ENCODE data around the gene CHRM2. TPM values are rescaled to one million over a fixed set of nuclear protein-coding genes. Genes with fewer than 3 reads are reported as not detected.

Gene CHRM2
- total and polyA plus RNA-seq, 2 donors (not counting 1 experiment from before 2014, with no cell fraction given): 7.9 to 47.1 TPM

DNA sequence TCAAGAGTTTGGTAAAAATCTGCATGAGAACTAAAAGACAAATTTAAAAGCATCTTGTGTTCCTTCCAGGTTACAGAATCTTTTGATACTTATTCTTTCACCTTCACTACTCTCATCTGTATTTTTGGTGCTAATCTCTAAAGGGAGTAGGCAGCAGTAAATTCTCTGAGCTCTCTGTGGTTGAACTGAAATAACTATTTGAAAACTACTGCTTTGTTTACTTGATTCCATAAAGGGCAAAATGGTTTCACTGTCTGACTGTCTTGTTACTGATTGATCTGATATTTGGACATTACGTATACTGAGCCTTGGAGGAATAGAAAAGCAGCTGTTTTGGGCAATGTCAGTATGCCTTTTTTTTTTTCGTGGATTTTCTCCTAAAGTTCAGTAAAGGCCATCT lies 103.3 kb downstream of the CHRM2 start:
- H3K9ac ChIP-seq (ENCODE audit: insufficient read depth, low read length): no peak overlapping the region
- no peak overlapping the region for H3K27ac ChIP-seq (ENCODE audit: insufficient read depth, low read length)
- H4K20me1 ChIP-seq (ENCODE audit: control insufficient read depth, extremely low read depth, insufficient read depth, low read length): no peaks in the 10 kb centered on the region
- H2AFZ ChIP-seq (ENCODE audit: low read length): no peak overlapping the region
- TF ChIP-seq, protein P1, sequence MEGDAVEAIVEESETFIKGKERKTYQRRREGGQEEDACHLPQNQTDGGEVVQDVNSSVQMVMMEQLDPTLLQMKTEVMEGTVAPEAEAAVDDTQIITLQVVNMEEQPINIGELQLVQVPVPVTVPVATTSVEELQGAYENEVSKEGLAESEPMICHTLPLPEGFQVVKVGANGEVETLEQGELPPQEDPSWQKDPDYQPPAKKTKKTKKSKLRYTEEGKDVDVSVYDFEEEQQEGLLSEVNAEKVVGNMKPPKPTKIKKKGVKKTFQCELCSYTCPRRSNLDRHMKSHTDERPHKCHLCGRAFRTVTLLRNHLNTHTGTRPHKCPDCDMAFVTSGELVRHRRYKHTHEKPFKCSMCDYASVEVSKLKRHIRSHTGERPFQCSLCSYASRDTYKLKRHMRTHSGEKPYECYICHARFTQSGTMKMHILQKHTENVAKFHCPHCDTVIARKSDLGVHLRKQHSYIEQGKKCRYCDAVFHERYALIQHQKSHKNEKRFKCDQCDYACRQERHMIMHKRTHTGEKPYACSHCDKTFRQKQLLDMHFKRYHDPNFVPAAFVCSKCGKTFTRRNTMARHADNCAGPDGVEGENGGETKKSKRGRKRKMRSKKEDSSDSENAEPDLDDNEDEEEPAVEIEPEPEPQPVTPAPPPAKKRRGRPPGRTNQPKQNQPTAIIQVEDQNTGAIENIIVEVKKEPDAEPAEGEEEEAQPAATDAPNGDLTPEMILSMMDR (conservative IDR thresholded peaks at IDR 0.05 in 1 of 2, IDR thresholded peaks at IDR 0.05 in 1 of 2; ENCODE audit: low read depth in 1 of 2, low read length in 2 of 2): no peak
- TF ChIP-seq EZH2 (IDR thresholded peaks at IDR 0.05; ENCODE audit: low read length, missing control alignments): no peak
- no peaks in the 10 kb centered on the region for H3K9me3 ChIP-seq (ENCODE audit: control insufficient read depth, insufficient read depth, low read depth, low read length)
- no peak overlapping the region for H3K4me2 ChIP-seq (ENCODE audit: extremely low read depth, insufficient read depth, low read length)
- DNase-seq (ENCODE audit: low read depth in 2 of 2): peak in 1 of 2 donors; percentile 24
- H3K36me3 ChIP-seq (ENCODE audit: control insufficient read depth, insufficient read depth, low read length): no peaks in the 10 kb centered on the region
- H3K4me3 ChIP-seq (replicated peaks in 1 of 4; ENCODE audit: control extremely low read depth in 1 of 4, insufficient read depth in 1 of 4, low read depth in 3 of 4, low read length in 4 of 4): no peak overlapping the region
- H3K27me3 ChIP-seq (ENCODE audit: control insufficient read depth, insufficient read depth, low read length): no peaks in the 10 kb centered on the region
- no peaks in the 10 kb centered on the region for H3K79me2 ChIP-seq (ENCODE audit: control insufficient read depth, insufficient read depth, low read length)
- peaks cover 2% of the 10 kb centered on the region for H3K4me1 ChIP-seq (ENCODE audit: control insufficient read depth, extremely low read depth, insufficient read depth, low read length)

DNA sequence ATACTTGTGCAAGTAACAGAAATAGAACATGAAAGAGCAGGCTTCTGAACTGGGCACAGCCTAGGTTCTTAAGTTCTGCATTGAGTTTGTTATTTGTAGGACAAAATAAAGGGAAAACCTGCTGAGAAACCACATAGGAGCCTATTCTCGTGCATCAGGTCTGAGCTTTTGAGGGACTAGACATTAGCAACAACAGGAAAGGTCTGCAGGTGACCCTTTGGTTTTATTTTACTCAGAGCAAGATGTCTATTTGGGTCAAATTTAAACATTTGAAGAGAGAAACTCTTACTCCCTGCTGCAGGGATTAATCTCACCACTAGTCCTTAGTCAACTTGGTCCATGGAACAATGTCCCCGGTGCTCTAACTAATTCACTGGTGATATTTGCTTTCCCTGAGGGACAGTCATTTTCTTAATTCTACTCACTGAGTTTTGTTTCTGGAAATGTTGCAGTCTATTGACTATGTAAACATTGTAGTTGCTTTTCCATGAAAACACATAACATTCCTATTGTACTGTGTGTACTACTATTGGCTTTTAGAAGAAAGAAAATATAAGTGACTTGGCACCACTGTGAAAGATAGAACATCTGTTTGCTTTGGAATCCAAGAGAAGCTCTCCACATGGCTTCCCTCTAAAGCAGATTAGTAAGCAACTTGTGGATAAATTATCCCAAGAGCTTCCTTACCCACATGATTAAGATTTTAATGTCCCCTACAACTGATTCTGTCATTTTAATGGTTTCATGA lies 108.2 kb downstream of the CHRM2 start:
- H2AFZ ChIP-seq (ENCODE audit: low read length): no peak overlapping the region
- DNase-seq (ENCODE audit: low read depth in 2 of 2): peak; percentile 30 to 34

DNA sequence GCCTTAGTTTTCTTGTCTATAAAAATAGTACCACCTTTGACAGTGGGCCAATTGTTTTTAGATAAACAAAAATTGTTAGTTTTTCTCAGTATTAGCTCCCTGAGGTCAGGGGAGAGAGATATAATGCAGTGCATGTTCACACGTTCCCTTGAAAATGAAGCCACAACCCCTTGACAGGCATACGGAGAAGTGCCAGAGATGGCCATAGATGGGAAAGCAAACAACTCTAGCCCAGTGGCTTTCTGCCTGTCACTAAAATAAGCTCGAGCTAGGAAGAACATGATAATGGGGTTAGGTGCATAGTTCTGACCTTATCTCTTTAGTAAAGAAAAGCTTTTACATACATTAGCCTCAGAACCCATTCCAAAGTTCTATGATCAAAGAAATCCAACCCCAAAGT lies 124.9 kb downstream of the CHRM2 start:
- TF ChIP-seq EZH2 (IDR thresholded peaks at IDR 0.05; ENCODE audit: low read length, missing control alignments): no peak
- TF ChIP-seq, protein P1 (conservative IDR thresholded peaks at IDR 0.05 in 1 of 2, IDR thresholded peaks at IDR 0.05 in 1 of 2; ENCODE audit: low read depth in 1 of 2, low read length in 2 of 2): no peak
- H3K27me3 ChIP-seq (ENCODE audit: control insufficient read depth, insufficient read depth, low read length): no peaks in the 10 kb centered on the region
- no peak overlapping the region for H3K4me3 ChIP-seq (replicated peaks in 1 of 4; ENCODE audit: control extremely low read depth in 1 of 4, insufficient read depth in 1 of 4, low read depth in 3 of 4, low read length in 4 of 4)
- H3K9me3 ChIP-seq (ENCODE audit: control insufficient read depth, insufficient read depth, low read depth, low read length): no peaks in the 10 kb centered on the region
- no peak overlapping the region for H3K27ac ChIP-seq (ENCODE audit: insufficient read depth, low read length)
- no peak overlapping the region for H3K4me2 ChIP-seq (ENCODE audit: extremely low read depth, insufficient read depth, low read length)
- no peaks in the 10 kb centered on the region for H3K79me2 ChIP-seq (ENCODE audit: control insufficient read depth, insufficient read depth, low read length)
- H2AFZ ChIP-seq (ENCODE audit: low read length): no peak overlapping the region
- H3K9ac ChIP-seq (ENCODE audit: insufficient read depth, low read length): no peak overlapping the region
- H4K20me1 ChIP-seq (ENCODE audit: control insufficient read depth, extremely low read depth, insufficient read depth, low read length): no peaks in the 10 kb centered on the region
- DNase-seq (ENCODE audit: low read depth in 2 of 2): no peak
- peaks cover under 1% of the 10 kb centered on the region for H3K4me1 ChIP-seq (ENCODE audit: control insufficient read depth, extremely low read depth, insufficient read depth, low read length)
- H3K36me3 ChIP-seq (ENCODE audit: control insufficient read depth, insufficient read depth, low read length): peaks cover 1% of the 10 kb centered on the region

More for the DNA sequence above, 108.2 kb downstream of the CHRM2 start:
- H3K9me3 ChIP-seq (ENCODE audit: control insufficient read depth, insufficient read depth, low read depth, low read length): no peaks in the 10 kb centered on the region
- no peaks in the 10 kb centered on the region for H4K20me1 ChIP-seq (ENCODE audit: control insufficient read depth, extremely low read depth, insufficient read depth, low read length)
- H3K36me3 ChIP-seq (ENCODE audit: control insufficient read depth, insufficient read depth, low read length): no peaks in the 10 kb centered on the region
- no peak overlapping the region for H3K4me3 ChIP-seq (replicated peaks in 1 of 4; ENCODE audit: control extremely low read depth in 1 of 4, insufficient read depth in 1 of 4, low read depth in 3 of 4, low read length in 4 of 4)
- no peaks in the 10 kb centered on the region for H3K27me3 ChIP-seq (ENCODE audit: control insufficient read depth, insufficient read depth, low read length)
- H3K27ac ChIP-seq (ENCODE audit: insufficient read depth, low read length): no peak overlapping the region
- no peak for TF ChIP-seq EZH2 (IDR thresholded peaks at IDR 0.05; ENCODE audit: low read length, missing control alignments)
- TF ChIP-seq, protein P1 (conservative IDR thresholded peaks at IDR 0.05 in 1 of 2, IDR thresholded peaks at IDR 0.05 in 1 of 2; ENCODE audit: low read depth in 1 of 2, low read length in 2 of 2): no peak
- H3K9ac ChIP-seq (ENCODE audit: insufficient read depth, low read length): no peak overlapping the region
- H3K4me1 ChIP-seq (ENCODE audit: control insufficient read depth, extremely low read depth, insufficient read depth, low read length): peaks cover 2% of the 10 kb centered on the region
- no peaks in the 10 kb centered on the region for H3K79me2 ChIP-seq (ENCODE audit: control insufficient read depth, insufficient read depth, low read length)
- H3K4me2 ChIP-seq (ENCODE audit: extremely low read depth, insufficient read depth, low read length): no peak overlapping the region
